ENCODE data around the gene PIAS4.

DNA sequence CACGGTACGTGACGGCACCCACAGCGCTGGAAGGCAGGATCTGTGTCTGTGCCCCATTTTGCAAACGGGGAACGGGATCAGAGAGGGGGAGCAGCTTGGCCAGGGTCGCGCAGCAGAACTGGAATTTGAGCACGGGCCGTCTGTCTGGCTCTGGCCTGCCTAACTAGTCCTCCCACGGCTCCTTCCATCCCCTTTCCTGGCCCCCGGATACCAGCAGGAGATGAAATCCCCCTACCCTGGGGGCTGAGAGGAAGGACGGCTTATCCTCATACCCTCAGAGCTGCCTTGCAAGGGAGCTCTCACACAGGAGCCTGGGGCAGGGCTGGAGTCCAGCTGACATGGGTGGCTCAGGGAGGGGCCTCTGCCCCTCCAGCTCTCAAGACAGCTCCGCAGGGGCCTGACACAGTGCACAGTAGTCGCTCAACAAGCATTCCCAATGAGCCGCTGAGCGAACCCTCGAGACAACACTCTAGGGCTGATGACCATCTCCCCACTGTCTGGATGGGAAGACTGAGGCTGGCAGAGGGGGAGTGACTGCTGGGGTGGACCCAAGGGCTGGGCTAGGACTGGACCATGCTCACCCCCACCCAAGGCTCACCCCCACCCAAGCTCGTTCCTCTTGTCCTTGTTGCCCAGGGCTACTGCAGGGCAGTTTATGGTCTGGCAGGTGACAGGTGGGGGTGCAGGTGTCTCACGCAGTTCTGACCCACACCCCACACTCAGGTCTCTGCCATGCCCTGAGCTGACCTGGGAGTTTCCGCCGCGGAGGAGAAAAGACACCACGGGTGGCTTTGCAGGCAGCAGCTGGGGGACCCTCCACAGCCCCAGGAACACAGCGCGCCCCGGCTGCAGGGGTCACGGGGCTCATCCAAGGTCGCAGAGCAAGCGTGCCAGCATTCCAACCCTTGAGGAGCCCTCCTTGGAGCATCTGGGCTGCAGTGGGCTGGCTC lies 55.2 kb downstream of the PIAS4 start:
- TF ChIP-seq ZNF274 (IDR thresholded peaks at IDR 0.05; ENCODE audit: low read depth, low read length), result no peak
- TF ChIP-seq SUZ12 (IDR thresholded peaks at IDR 0.05; ENCODE audit: extremely low read depth, insufficient read depth, insufficient read length), result no peak

Data from NT2/D1 (cell line).